GM12878 (cell line): ENCODE data around the gene ANKRD55.

Source experiments
- CREB1 ChIP-seq: IDR thresholded peaks from 2 replicates; pipeline ENCODE4 v1.6.1; 2012; ENCODE audit warnings: low read depth, mild to moderate bottlenecking, inconsistent platforms
- ESRRA ChIP-seq: IDR thresholded peaks from 2 replicates; pipeline ENCODE4 v1.6.1; 2012; ENCODE audit warnings: mild to moderate bottlenecking, low read length, improper control_type of control experiment
- POLR2A ChIP-seq: IDR thresholded peaks from 2 replicates; pipeline ENCODE4 v1.6.1; 2011; ENCODE audit warnings: low read depth, mild to moderate bottlenecking, low read length
- SPI1 ChIP-seq: IDR thresholded peaks from 2 replicates; pipeline ENCODE4 v1.6.1; 2011; ENCODE audit warnings: low read depth, mild to moderate bottlenecking, low read length, moderate library complexity, borderline replicate concordance; ENCODE audit not compliant: insufficient read depth
- SREBF2 ChIP-seq: IDR thresholded peaks from 2 replicates; pipeline ENCODE4 v1.6.1; 2012; ENCODE audit warnings: mild to moderate bottlenecking, low read length
- YY1 ChIP-seq: IDR thresholded peaks from 2 replicates; pipeline ENCODE4 v1.6.1; 2011; ENCODE audit warnings: low read depth, mild to moderate bottlenecking, low read length
- TF ChIP-seq, protein P1 (sequence below), 3 experiments: IDR thresholded peaks in 2 of 3; conservative IDR thresholded peaks in 1 of 3; 2 replicates each; pipeline ENCODE4 v1.5.1; 2011; ENCODE audit warnings: low read depth in 3 of 3, low read length in 3 of 3, mild to moderate bottlenecking in 3 of 3, control low read depth in 2 of 3, moderate library complexity in 2 of 3, inconsistent platforms in 1 of 3, mixed read lengths in 1 of 3; ENCODE audit not compliant: control insufficient read depth in 2 of 3, insufficient read depth in 1 of 3; ENCODE audit errors: extremely low read depth in 1 of 3
- TF ChIP-seq, protein P2 (sequence below): IDR thresholded peaks from 2 replicates; pipeline ENCODE4 v1.6.1; 2011; ENCODE audit warnings: borderline replicate concordance, low read depth, mild to moderate bottlenecking, moderate library complexity, low read length; ENCODE audit not compliant: insufficient read depth, poor library complexity, severe bottlenecking

DNA sequence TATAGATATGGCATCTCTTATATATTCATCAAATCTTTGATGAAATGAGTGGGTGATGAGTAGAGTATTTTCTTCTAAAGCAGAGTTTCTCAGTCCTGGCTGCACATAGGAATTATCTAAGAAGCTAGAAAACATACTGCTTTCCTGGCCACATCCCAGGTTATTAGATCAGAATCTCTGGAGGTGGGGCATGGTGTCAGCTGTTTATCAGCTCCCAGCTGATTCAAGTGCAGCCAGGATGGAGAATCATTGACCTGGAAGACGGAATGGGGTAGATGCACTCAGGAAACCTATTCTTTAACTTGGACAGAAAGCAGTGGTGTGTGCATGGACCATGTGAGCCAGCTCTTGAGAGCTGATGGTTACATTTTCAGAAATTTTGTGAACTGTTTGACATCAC lies 130.2 kb downstream of the ANKRD55 start:
- TF ChIP-seq YY1 (no peak), ESRRA (no peak), CREB1 (no peak), SREBF2 (no peak), SPI1 (no peak), POLR2A (no peak)
- TF ChIP-seq, protein P1, sequence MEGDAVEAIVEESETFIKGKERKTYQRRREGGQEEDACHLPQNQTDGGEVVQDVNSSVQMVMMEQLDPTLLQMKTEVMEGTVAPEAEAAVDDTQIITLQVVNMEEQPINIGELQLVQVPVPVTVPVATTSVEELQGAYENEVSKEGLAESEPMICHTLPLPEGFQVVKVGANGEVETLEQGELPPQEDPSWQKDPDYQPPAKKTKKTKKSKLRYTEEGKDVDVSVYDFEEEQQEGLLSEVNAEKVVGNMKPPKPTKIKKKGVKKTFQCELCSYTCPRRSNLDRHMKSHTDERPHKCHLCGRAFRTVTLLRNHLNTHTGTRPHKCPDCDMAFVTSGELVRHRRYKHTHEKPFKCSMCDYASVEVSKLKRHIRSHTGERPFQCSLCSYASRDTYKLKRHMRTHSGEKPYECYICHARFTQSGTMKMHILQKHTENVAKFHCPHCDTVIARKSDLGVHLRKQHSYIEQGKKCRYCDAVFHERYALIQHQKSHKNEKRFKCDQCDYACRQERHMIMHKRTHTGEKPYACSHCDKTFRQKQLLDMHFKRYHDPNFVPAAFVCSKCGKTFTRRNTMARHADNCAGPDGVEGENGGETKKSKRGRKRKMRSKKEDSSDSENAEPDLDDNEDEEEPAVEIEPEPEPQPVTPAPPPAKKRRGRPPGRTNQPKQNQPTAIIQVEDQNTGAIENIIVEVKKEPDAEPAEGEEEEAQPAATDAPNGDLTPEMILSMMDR (IDR thresholded peaks at IDR 0.05 in 2 of 3, conservative IDR thresholded peaks at IDR 0.05 in 1 of 3; ENCODE audit: control insufficient read depth in 2 of 3, extremely low read depth in 1 of 3, insufficient read depth in 1 of 3, low read depth in 3 of 3, low read length in 3 of 3), result no peak
- TF ChIP-seq, protein P2, sequence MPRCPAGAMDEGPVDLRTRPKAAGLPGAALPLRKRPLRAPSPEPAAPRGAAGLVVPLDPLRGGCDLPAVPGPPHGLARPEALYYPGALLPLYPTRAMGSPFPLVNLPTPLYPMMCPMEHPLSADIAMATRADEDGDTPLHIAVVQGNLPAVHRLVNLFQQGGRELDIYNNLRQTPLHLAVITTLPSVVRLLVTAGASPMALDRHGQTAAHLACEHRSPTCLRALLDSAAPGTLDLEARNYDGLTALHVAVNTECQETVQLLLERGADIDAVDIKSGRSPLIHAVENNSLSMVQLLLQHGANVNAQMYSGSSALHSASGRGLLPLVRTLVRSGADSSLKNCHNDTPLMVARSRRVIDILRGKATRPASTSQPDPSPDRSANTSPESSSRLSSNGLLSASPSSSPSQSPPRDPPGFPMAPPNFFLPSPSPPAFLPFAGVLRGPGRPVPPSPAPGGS, result no peak
